Mucosa of gallbladder (tissue), 1 donor: ENCODE measurements around the gene PKD2L1. TPM values are rescaled to one million over a fixed set of nuclear protein-coding genes. Genes with fewer than 3 reads are reported as not detected.
A peak's percentile ranks its signal among the peaks of the same experiment; 100 is the strongest.
"Not testable (repeated sequence)": the region's sequence is repeated elsewhere in the genome, so short reads cannot be mapped to it uniquely, and the experiment has no call there.

ENCODE experiments used
- DNase-seq: peaks from one replicate; pipeline ENCODE4 v3.0.0-alpha.2; 2020; ENCODE audit warnings: low spot score
- total RNA-seq: library from RNA; stranded (reverse); gene quantifications from one replicate; pipeline ENCODE4 v1.2.1, GENCODE V29; 2021
- donor health status: DM: no; HTN: no; CAD: no.

PKD2L1 gene
- total RNA-seq, 1 donor from 2014 or later: not detected

DNA sequence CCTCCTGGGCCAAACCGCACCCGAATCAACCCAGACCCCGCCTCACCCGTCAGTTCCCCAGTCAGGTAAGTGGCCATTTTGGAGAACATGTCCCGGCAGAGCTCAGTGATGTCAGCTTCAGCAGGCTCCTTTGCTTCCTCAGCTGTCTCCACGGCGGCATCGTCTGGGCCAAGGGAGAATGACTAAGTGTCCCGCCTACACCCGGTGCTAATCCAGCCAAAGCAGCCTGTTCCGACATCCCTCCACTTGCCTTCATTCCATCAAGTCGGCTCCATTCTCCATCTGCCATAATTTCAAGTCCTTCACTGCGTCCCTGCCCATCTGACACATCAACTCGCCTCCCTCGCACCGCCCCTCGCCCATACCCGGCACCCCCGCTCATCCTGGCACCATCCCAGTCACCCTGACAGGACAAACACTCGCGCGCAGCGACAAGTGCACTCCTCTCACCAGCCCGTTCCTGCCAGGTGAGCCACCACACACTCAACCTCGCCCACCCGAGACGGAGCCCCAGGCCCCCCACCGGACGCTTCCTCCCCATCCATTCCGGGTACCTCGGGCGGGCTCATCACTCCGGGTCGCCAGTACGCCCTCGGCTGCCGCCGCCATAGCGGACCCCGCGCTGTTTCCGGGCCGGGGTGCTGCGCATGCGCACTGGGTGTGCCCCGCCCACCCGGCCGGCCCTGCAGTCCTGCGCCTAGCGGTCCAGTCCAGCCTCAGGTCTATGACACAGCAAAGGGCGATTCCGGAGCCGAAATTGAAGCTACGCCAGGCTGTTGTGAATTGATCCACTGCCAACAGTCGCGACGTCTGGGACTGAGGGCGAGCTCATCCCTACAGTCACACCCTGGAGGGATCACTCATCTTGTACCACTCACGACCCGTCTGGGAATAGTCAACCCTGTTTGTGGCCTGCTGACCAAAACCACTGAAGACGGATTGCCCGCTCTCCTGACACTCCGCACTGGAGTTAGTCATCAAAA, 43.7 kb downstream of the PKD2L1 start, which contains the start of gene BLOC1S2:
BLOC1S2 (minus strand) TSS at position 630 of the 983 bp plus-strand sequence; CDS start at position 609, 21 bp downstream.
- DNase-seq: peak; percentile 85

DNA sequence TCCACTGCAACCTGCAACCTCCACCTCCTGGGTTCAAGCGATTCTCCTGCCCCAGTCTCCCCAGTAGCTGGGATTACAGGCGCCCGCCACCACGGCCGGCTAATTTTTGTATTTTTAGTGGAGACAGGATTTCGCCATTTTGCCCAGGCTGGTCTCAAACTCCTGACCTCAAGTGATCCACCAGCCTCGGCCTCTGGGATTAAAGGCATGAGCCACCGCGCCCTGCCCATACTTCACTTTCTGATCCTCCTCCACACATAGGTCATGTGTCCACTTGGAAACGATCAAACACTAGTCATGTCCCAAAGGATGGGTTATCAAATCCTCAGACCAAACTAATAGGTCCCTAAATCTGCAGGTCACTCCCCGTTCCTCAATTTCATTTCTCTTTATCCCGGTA, 44.7 kb downstream of the PKD2L1 start:
- not testable (repeated sequence) for DNase-seq

GRCh38 chr10:100282907-100283306, 47.1 kb downstream of the PKD2L1 start:
- no peak for DNase-seq

- not testable (repeated sequence) for DNase-seq
These were observed 53.1 kb downstream of the PKD2L1 start for GRCh38 chr10:100276971-100277370.

DNA sequence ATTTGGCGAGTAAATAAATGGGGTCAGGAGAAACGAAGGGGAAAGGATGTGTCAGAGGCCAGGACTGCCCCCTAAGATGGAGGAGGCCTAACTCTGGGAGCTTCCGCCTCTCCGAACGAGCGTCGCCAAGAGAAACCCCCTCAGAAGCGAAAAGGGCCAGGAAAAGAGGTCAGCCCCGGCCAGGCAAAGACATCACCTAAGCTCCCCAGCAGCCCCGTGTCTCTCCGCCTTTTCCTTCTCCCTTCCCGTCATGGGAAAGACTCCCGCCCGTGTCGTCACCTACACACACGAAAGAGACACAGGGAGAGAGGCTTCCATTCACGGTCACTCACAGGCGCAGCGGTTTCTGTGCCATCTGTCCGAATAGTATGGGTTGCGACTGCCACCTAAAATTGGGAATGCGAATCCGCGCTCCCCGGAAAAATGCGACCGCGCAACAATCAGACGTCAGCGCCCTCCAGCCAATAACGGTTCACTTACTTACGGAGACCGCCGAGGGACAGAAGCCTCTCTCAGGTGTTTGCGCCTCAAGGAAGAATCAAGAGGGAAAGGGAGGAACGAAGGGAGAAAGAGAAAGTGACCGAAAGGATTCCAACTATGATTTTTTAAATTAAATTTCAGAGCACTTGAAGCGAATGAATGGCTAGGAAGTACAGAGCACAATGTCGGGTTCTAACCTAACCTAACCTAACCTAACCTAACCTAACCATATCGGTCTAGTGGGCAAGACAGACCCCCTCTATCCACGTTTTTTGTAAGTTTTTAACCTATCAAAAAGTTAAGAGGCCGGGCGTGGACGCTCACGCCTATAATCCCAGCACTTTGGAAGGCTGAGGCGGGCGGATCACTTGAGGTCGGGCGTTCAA, 62.6 kb downstream of the PKD2L1 start, which contains the start of gene CWF19L1:
CWF19L1 (minus strand) TSS at position 400 of the 866 bp plus-strand sequence; CDS start at position 355, 45 bp downstream.
- peak; percentile 93 for DNase-seq

DNA sequence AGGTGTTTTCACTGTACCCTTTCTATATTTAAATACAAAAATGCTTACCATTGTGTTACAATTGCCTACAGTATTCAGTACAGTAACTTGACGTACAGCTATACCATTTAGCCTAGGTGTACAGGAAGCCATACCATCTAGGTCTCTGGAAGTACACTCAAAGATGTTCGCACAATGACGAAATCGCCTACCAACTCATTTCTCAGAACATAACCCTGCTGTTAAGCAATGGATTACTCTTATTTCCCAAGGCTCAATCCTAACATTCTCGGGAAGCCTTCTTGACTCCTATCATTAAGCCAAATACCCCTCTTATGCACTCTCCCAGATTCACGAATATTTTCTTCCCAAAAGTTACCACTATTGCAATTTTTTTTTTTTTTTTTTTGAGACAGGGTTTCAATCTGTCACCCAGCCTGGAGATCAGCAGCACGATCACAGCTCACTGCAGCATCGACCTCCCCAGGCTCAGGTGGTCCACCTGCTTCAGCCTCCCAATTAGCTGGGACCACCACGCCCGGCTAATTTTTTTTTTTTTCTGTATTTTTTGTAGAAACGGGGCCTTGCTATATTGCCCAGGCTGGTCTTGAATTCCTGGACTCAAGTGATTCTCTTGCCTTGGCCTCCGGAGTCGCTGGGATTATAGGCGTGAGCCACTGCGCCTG, 64.1 kb downstream of the PKD2L1 start:
- DNase-seq: no peak

GRCh38 chr10:100254191-100254590, 75.8 kb downstream of the PKD2L1 start:
- DNase-seq: no peak

- no peak for DNase-seq
These were observed 77.0 kb downstream of the PKD2L1 start for GRCh38 chr10:100253041-100253440.

- no peak for DNase-seq
These were observed 81.2 kb downstream of the PKD2L1 start for GRCh38 chr10:100248820-100249219.

DNA sequence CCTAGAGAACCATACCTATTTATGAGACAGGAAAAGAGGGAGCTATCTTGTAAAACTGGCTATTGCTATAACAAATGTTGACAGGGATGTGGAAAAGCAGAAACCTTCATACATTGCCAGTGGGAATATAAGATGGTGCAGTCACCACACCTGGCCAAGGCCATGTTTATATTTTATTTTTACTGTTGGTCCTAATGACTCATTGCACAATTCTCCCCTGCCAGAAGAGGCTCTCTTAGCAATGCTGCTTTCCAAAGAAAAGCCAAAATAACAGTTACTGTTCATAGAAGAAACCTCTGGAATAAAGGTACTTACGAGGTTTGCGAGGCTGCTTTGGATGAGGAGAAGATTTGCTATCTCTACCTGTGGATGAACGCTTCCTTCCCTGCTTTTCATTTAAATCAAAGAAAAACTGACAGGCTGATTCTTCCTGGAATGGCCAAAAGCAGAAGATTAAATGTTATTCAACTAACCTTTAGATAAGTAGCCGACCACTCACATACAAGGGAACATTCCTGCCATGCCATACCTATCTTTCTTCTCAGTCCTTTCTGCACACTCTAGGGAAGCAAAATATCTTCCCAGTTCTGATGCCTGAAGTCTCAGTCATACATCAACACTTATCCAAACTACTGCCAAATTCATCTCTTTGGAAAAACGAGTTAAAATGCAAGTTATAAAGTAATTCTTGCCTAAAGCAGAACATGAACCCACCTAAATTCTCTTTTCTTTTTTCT, 84.4 kb downstream of the PKD2L1 start:
- DNase-seq: no peak

DNA sequence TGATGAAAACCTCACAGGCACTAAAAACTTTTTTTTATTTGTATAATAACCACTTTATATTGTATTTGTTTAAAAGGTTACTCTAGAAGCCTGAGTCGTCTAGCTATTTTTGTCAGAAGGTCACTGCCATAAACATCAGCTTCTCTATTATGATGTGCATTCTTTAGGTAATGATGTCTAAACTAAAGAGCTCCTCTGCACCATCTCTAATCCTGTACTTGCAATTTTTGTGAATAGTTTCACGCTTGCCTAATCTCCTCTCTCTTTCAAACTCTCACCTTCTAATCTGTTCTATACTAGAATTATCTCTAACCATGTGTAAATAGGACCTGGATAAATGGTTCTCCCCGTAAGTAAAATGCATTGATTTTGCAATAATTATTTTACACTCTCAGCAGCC, 90.2 kb downstream of the PKD2L1 start:
- no peak for DNase-seq

DNA sequence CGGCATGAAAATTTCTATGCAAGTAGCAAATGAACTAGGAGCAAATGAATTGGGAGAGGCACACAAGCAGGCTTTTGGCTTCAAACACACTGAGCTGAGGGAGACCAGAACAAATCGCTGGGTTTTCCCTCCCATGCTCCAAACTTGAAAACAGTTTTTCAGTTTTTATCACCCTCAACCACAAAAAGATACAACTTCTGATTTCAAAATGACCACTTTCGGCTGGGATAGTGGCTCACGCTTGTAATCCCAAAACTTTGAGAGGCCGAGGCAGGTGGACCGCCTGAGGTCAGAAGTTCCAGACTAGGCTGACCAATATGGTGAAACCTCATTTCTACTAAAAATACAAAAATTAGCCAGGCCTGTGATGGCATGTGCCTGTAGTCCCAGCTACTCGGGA, 91.6 kb downstream of the PKD2L1 start:
- no peak for DNase-seq

Other genes starting within 250 kb of the PKD2L1 start
- gene CPN1, start 248.4 kb downstream of the PKD2L1 start, total RNA-seq: not detected
- 15.0 TPM for gene ERLIN1, start 144.2 kb downstream of the PKD2L1 start, total RNA-seq
- gene CHUK, start 100.6 kb downstream of the PKD2L1 start, total RNA-seq: 14.6 TPM
- 14.0 TPM for gene CWF19L1, start 62.6 kb downstream of the PKD2L1 start, total RNA-seq
- 25.5 TPM for gene BLOC1S2, start 43.5 kb downstream of the PKD2L1 start, total RNA-seq
- gene SCD, start 17.0 kb upstream of the PKD2L1 start, total RNA-seq: 97.0 TPM
- gene WNT8B, start 132.8 kb upstream of the PKD2L1 start, total RNA-seq: not detected
- gene SEC31B, start 189.6 kb upstream of the PKD2L1 start, total RNA-seq: 13.5 TPM
- 140 TPM for gene NDUFB8, start 199.6 kb upstream of the PKD2L1 start, total RNA-seq
- gene HIF1AN, start 205.7 kb upstream of the PKD2L1 start, total RNA-seq: 46.4 TPM